Loucy (cell line): ENCODE results near the gene CYTH4.
"Not testable (repeated sequence)": the region's sequence is repeated elsewhere in the genome, so short reads cannot be mapped to it uniquely, and the experiment has no call there.

Experiments used
- H2AFZ ChIP-seq: fragments of 200-600 bp; sonication (generic); 2 replicates; pipeline ENCODE4 v1.6.0; 2016; ENCODE audit warnings: antibody characterized with exemption, mild to moderate bottlenecking, low read length, moderate library complexity
- H3F3A ChIP-seq: fragments of 200-600 bp; 2 replicates; pipeline ENCODE4 v1.6.0; 2016; ENCODE audit warnings: antibody characterized with exemption, low read depth, mild to moderate bottlenecking
- H3K27me3 ChIP-seq: fragments of 200-600 bp; sonication (generic); 2 replicates; pipeline ENCODE4 v1.6.1; 2014; ENCODE audit warnings: low read length, mild to moderate bottlenecking; ENCODE audit not compliant: insufficient read depth, poor library complexity, severe bottlenecking
- H3K36me3 ChIP-seq: fragments of 200-600 bp; sonication (generic); 2 replicates; pipeline ENCODE4 v1.6.1; 2016; ENCODE audit warnings: low read length; ENCODE audit not compliant: insufficient read depth
- H3K4me1 ChIP-seq: fragments of 200-600 bp; sonication (generic); 2 replicates; pipeline ENCODE4 v1.5.1; 2014; ENCODE audit warnings: low read length, mild to moderate bottlenecking; ENCODE audit not compliant: insufficient read depth, poor library complexity, severe bottlenecking
- H3K4me2 ChIP-seq: fragments of 200-600 bp; sonication (generic); 2 replicates; pipeline ENCODE4 v1.6.0; 2014; ENCODE audit warnings: antibody characterized with exemption, low read length, low read depth, mild to moderate bottlenecking; ENCODE audit not compliant: poor library complexity, severe bottlenecking
- H3K4me3 ChIP-seq: fragments of 200-600 bp; sonication (generic); 2 replicates; pipeline ENCODE4 v1.5.1; 2014; ENCODE audit warnings: low read length, mild to moderate bottlenecking, mixed read lengths; ENCODE audit not compliant: poor library complexity, severe bottlenecking
- H3K79me2 ChIP-seq: fragments of 200-600 bp; sonication (generic); 2 replicates; pipeline ENCODE4 v1.6.1; 2014; ENCODE audit warnings: low read length; ENCODE audit not compliant: insufficient read depth
- H3K9ac ChIP-seq: fragments of 200-600 bp; sonication (generic); 2 replicates; pipeline ENCODE4 v1.6.0; 2014; ENCODE audit warnings: mild to moderate bottlenecking, low read depth, low read length, moderate library complexity; ENCODE audit not compliant: poor library complexity, severe bottlenecking
- H3K9me2 ChIP-seq: fragments of 200-600 bp; sonication (generic); replicated peaks from 2 replicates; pipeline ENCODE4 v1.6.1; 2016; ENCODE audit warnings: low read depth, low read length, mixed read lengths
- H3K9me3 ChIP-seq: fragments of 200-600 bp; sonication (generic); 2 replicates; pipeline ENCODE4 v1.6.1; 2014; ENCODE audit warnings: mild to moderate bottlenecking, antibody characterized with exemption, low read length, low read depth; ENCODE audit not compliant: insufficient read depth
- H4K20me1 ChIP-seq: fragments of 200-600 bp; sonication (generic); 2 replicates; pipeline ENCODE4 v1.6.0; 2014; ENCODE audit warnings: antibody characterized with exemption, low read length, mild to moderate bottlenecking; ENCODE audit not compliant: insufficient read depth, poor library complexity, severe bottlenecking
- CTCF ChIP-seq: fragments of 200-600 bp; sonication (generic); conservative IDR thresholded peaks from 2 replicates; pipeline ENCODE4 v1.5.1; 2014; ENCODE audit warnings: mild to moderate bottlenecking, antibody characterized with exemption, low read length
- EZH2phosphoT487 ChIP-seq: fragments of 200-600 bp; IDR thresholded peaks from 2 replicates; pipeline ENCODE4 v1.6.1; 2018; ENCODE audit warnings: antibody characterized with exemption, mild to moderate bottlenecking, moderate library complexity, borderline replicate concordance

The CYTH4 gene

GRCh38 chr22:37245740-37246139 lies 36.6 kb upstream of the CYTH4 start:
- Histone ChIP-seq H3K4me3 (peak overlapping the region; percentile 94), H3K9me3 (no peaks in the 10 kb centered on the region), H3K4me2 (peak overlapping the region; percentile 98), H4K20me1 (peaks cover 21% of the 10 kb centered on the region), H3F3A (peaks cover 12% of the 10 kb centered on the region; the same call in 1 of the 2 replicates), H3K9me2 (no peaks in the 10 kb centered on the region), H3K4me1 (peaks cover 37% of the 10 kb centered on the region), H3K27me3 (peaks cover 7% of the 10 kb centered on the region), H3K79me2 (peaks cover 33% of the 10 kb centered on the region), H3K36me3 (peaks cover 9% of the 10 kb centered on the region; the same call in 1 of the 2 replicates), H3K9ac (peak overlapping the region; percentile 99), H2AFZ (no peak overlapping the region)
- TF ChIP-seq CTCF (no peak), EZH2phosphoT487 (no peak)

- Histone ChIP-seq H4K20me1 (peaks cover 6% of the 10 kb centered on the region), H3K4me2 (no peak overlapping the region), H3K36me3 (no peaks in the 10 kb centered on the region), H3K79me2 (peaks cover 8% of the 10 kb centered on the region), H3K27me3 (peaks cover 7% of the 10 kb centered on the region), H3K4me1 (peaks cover 35% of the 10 kb centered on the region), H3K4me3 (no peak overlapping the region), H3K9me2 (no peaks in the 10 kb centered on the region), H3K9ac (peak overlapping the region; percentile 30), H3K9me3 (no peaks in the 10 kb centered on the region), H2AFZ (no peak overlapping the region), H3F3A (peaks cover 7% of the 10 kb centered on the region; the same call in 1 of the 2 replicates)
- TF ChIP-seq CTCF: no peak
- no peak for TF ChIP-seq EZH2phosphoT487
Measured at GRCh38 chr22:37248251-37248650, 34.1 kb upstream of the CYTH4 start.

GRCh38 chr22:37249986-37250385 lies 32.3 kb upstream of the CYTH4 start:
- TF ChIP-seq CTCF (no peak), EZH2phosphoT487 (no peak)
- no peaks in the 10 kb centered on the region for H4K20me1 ChIP-seq
- no peaks in the 10 kb centered on the region for H3K9me3 ChIP-seq
- no peaks in the 10 kb centered on the region for H3K27me3 ChIP-seq
- H3F3A ChIP-seq: peaks cover 6% of the 10 kb centered on the region; the same call in 1 of the 2 replicates
- H3K9me2 ChIP-seq: no peaks in the 10 kb centered on the region
- H3K9ac ChIP-seq: no peak overlapping the region
- H3K4me2 ChIP-seq: no peak overlapping the region
- no peaks in the 10 kb centered on the region for H3K36me3 ChIP-seq
- H3K4me1 ChIP-seq: peaks cover 40% of the 10 kb centered on the region
- no peak overlapping the region for H3K4me3 ChIP-seq
- H3K79me2 ChIP-seq: no peaks in the 10 kb centered on the region
- no peak overlapping the region for H2AFZ ChIP-seq

GRCh38 chr22:37251836-37252235 lies 30.5 kb upstream of the CYTH4 start:
- not testable (repeated sequence) for H3K27me3 ChIP-seq, H3K79me2 ChIP-seq, H3K4me2 ChIP-seq, H3K9me3 ChIP-seq, H3K36me3 ChIP-seq, H2AFZ ChIP-seq, H4K20me1 ChIP-seq, H3K9me2 ChIP-seq, H3K9ac ChIP-seq, H3K4me3 ChIP-seq, H3F3A ChIP-seq
- H3K4me1 ChIP-seq: peaks cover 42% of the 10 kb centered on the region
